NCI-H510A treated with DMSO at 0.1 percent for 48 hours (cell line): ENCODE measurements around the gene PKD1L1.
"Not testable (repeated sequence)": the region's sequence is repeated elsewhere in the genome, so short reads cannot be mapped to it uniquely, and the experiment has no call there.

Experiments used
- DNase-seq: peaks from one replicate; lab custom pipeline; 2025; lab: John Stamatoyannopoulos, UW

Gene PKD1L1

GRCh38 chr7:47765373-47765979 is 182.8 kb downstream of the PKD1L1 start:
- no peak for DNase-seq

- no peak for DNase-seq
These were observed 183.5 kb downstream of the PKD1L1 start for GRCh38 chr7:47764746-47765145.

GRCh38 chr7:47763063-47763974 is 184.9 kb downstream of the PKD1L1 start:
- peak; percentile 78 for DNase-seq

- DNase-seq: no peak
These were observed 185.6 kb downstream of the PKD1L1 start for GRCh38 chr7:47762746-47763062.

- DNase-seq: no peak
These were observed 186.1 kb downstream of the PKD1L1 start for GRCh38 chr7:47762207-47762606.

GRCh38 chr7:47759056-47759706 is 189.1 kb downstream of the PKD1L1 start:
- no peak for DNase-seq

- no peak for DNase-seq
These were observed 189.7 kb downstream of the PKD1L1 start for GRCh38 chr7:47758546-47758945.

GRCh38 chr7:47757921-47758411 is 190.3 kb downstream of the PKD1L1 start:
- DNase-seq: no peak

GRCh38 chr7:47756636-47757035 is 191.6 kb downstream of the PKD1L1 start:
- no peak for DNase-seq

GRCh38 chr7:47755248-47755647 is 193.0 kb downstream of the PKD1L1 start:
- no peak for DNase-seq

- not testable (repeated sequence) for DNase-seq
These were observed 196.5 kb downstream of the PKD1L1 start for GRCh38 chr7:47751724-47752123.

GRCh38 chr7:47751043-47751442 is 197.2 kb downstream of the PKD1L1 start:
- DNase-seq: no peak

GRCh38 chr7:47748041-47748440 is 200.2 kb downstream of the PKD1L1 start:
- DNase-seq: no peak

- DNase-seq: no peak
These were observed 201.1 kb downstream of the PKD1L1 start for GRCh38 chr7:47747160-47747559.

GRCh38 chr7:47746468-47746867 is 201.8 kb downstream of the PKD1L1 start:
- DNase-seq: no peak

- DNase-seq: no peak
These were observed 203.4 kb downstream of the PKD1L1 start for GRCh38 chr7:47744883-47745282.

- DNase-seq: no peak
These were observed 204.2 kb downstream of the PKD1L1 start for GRCh38 chr7:47743965-47744591.

GRCh38 chr7:47741984-47742383 is 206.3 kb downstream of the PKD1L1 start:
- DNase-seq: no peak

GRCh38 chr7:47739891-47740290 is 208.4 kb downstream of the PKD1L1 start:
- no peak for DNase-seq

GRCh38 chr7:47739301-47739875 is 208.9 kb downstream of the PKD1L1 start:
- DNase-seq: no peak

GRCh38 chr7:47738563-47739166 is 209.6 kb downstream of the PKD1L1 start:
- no peak for DNase-seq

- no peak for DNase-seq
These were observed 210.7 kb downstream of the PKD1L1 start for GRCh38 chr7:47737601-47738000.
